Gastroesophageal sphincter (tissue), 4 donors: Measurements from ENCODE around the gene LCE6A. TPM values are rescaled to one million over a fixed set of nuclear protein-coding genes. Genes with fewer than 3 reads are reported as not detected.
A peak's percentile ranks its signal among the peaks of the same experiment; 100 is the strongest.

Experiments used
- ATAC-seq: fragments of 150-250 bp; one replicate; pipeline ENCODE4 v1.9.1; 2016; ENCODE audit warnings: mild to moderate bottlenecking, moderate library complexity
- H3K27ac ChIP-seq, 4 donors: fragments of 200-600 bp; sonication (generic) in 3 of 4; 1 replicate in 3 of 4; 2 replicates in 1 of 4; pipeline ENCODE4 v1.5.1; 2016 to 2019
- H3K27me3 ChIP-seq: fragments of 200-600 bp; sonication (generic); one replicate; pipeline ENCODE4 v1.5.1; 2019
- H3K36me3 ChIP-seq, 2 donors: fragments of 200-600 bp; sonication (generic); one replicate each; pipeline ENCODE4 v1.5.1; 2019; ENCODE audit warnings: control low read depth in 1 of 2
- H3K4me1 ChIP-seq, 3 donors: fragments of 200-600 bp; sonication (generic); 1 replicate in 2 of 3; 2 replicates in 1 of 3; pipeline ENCODE4 v1.5.1; 2016 to 2019; ENCODE audit warnings: control low read depth in 2 of 3
- H3K4me3 ChIP-seq, 2 donors: fragments of 200-600 bp; sonication (generic); one replicate each; pipeline ENCODE4 v1.5.1; 2019; ENCODE audit warnings: mild to moderate bottlenecking in 1 of 2, moderate library complexity in 1 of 2
- H3K9me3 ChIP-seq, 3 donors: fragments of 200-600 bp; sonication (generic); one replicate each; pipeline ENCODE4 v1.5.1; 2017 to 2019; ENCODE audit warnings: control low read depth in 2 of 3
- CTCF ChIP-seq, 4 experiments: fragments of 200-600 bp in 2 of 4; fragments of 450-650 bp in 2 of 4; sonication (generic) in 1 of 4; IDR thresholded peaks; one replicate each; pipeline ENCODE4 v1.5.1; 2017 to 2019; ENCODE audit warnings: antibody characterized with exemption in 4 of 4, mild to moderate bottlenecking in 2 of 4, moderate library complexity in 2 of 4
- EP300 ChIP-seq: sonication (generic); formaldehyde crosslinking; IDR thresholded peaks from one replicate; pipeline ENCODE4 v1.6.1; 2017; ENCODE audit warnings: antibody characterized with exemption, mild to moderate bottlenecking
- POLR2A ChIP-seq, 2 donors: fragments of 450-650 bp; IDR thresholded peaks; one replicate each; pipeline ENCODE4 v1.6.1; 2017; ENCODE audit warnings: antibody characterized with exemption in 2 of 2, mild to moderate bottlenecking in 2 of 2, moderate library complexity in 1 of 2
- POLR2AphosphoS5 ChIP-seq: sonication (generic); formaldehyde crosslinking; IDR thresholded peaks from one replicate; pipeline ENCODE4 v1.6.1; 2017; ENCODE audit warnings: antibody characterized with exemption
- WGBS, 2 donors: methylation state at CpG; one replicate each; pipeline ENCODE4 v1.1.5; 2018; ENCODE audit warnings: low coverage in 1 of 2; 5-methylcytosine and 5-hydroxymethylcytosine counted together
- total RNA-seq, 4 donors: library from RNA; depleted of rRNA; stranded (reverse); fragments of >200 nt; gene quantifications; one replicate each; pipeline ENCODE4 v1.1.0, GENCODE V29; 2016

Gene LCE6A
- total RNA-seq, 4 donors from 2014 or later, result not detected

- Histone ChIP-seq H3K4me3 (no peak overlapping the region), H3K27ac (no peak overlapping the region), H3K4me1 (no peaks in the 10 kb centered on the region), H3K9me3 (no peaks in the 10 kb centered on the region), H3K36me3 (no peaks in the 10 kb centered on the region), H3K27me3 (no peaks in the 10 kb centered on the region)
- ATAC-seq, result no peak
- WGBS, 2 donors, result 40 to 46% methylated on average over 1 to 5 of the region's 17 CpGs
- TF ChIP-seq POLR2AphosphoS5, result no peak
- TF ChIP-seq CTCF (IDR thresholded peaks at IDR 0.05), result peak in 2 of 4 experiments; percentile 49 to 63
Measured at GRCh38 chr1:152870831-152871730, 28.4 kb downstream of the LCE6A start.

GRCh38 chr1:152871731-152872126, 29.1 kb downstream of the LCE6A start:
- TF ChIP-seq CTCF (IDR thresholded peaks at IDR 0.05), result no peak
- TF ChIP-seq POLR2AphosphoS5, result no peak
- no peak for TF ChIP-seq EP300
- TF ChIP-seq POLR2A (IDR thresholded peaks at IDR 0.05), result no peak
- H3K9me3 ChIP-seq, result no peaks in the 10 kb centered on the region
- 79 to 90% methylated on average over 3 to 4 of the region's 6 CpGs for WGBS, 2 donors

GRCh38 chr1:152873495-152873894, 30.8 kb downstream of the LCE6A start:
- Histone ChIP-seq H3K9me3 (no peaks in the 10 kb centered on the region), H3K27me3 (no peaks in the 10 kb centered on the region), H3K4me3 (no peak overlapping the region), H3K27ac (no peak overlapping the region), H3K36me3 (no peaks in the 10 kb centered on the region), H3K4me1 (no peaks in the 10 kb centered on the region)
- TF ChIP-seq CTCF (IDR thresholded peaks at IDR 0.05) (no peak), POLR2AphosphoS5 (no peak), EP300 (no peak), POLR2A (IDR thresholded peaks at IDR 0.05) (no peak)
- no peak for ATAC-seq

More at GRCh38 chr1:152871731-152872126, 29.1 kb downstream of the LCE6A start:
- Histone ChIP-seq H3K27me3 (no peaks in the 10 kb centered on the region), H3K4me1 (no peaks in the 10 kb centered on the region), H3K27ac (no peak overlapping the region), H3K4me3 (no peak overlapping the region), H3K36me3 (no peaks in the 10 kb centered on the region)
- ATAC-seq, result no peak

- H3K27ac ChIP-seq, result no peak overlapping the region
- no peak for ATAC-seq
- no peaks in the 10 kb centered on the region for H3K4me1 ChIP-seq
- WGBS, 2 donors, result 90 to 100% methylated on average over 1 of the region's 1 CpG
- H3K36me3 ChIP-seq, result no peaks in the 10 kb centered on the region
- H3K9me3 ChIP-seq, result no peaks in the 10 kb centered on the region
- TF ChIP-seq EP300 (no peak), POLR2AphosphoS5 (no peak), POLR2A (IDR thresholded peaks at IDR 0.05) (no peak), CTCF (IDR thresholded peaks at IDR 0.05) (no peak)
- no peak overlapping the region for H3K4me3 ChIP-seq
- no peaks in the 10 kb centered on the region for H3K27me3 ChIP-seq
Measured at GRCh38 chr1:152876827-152877226, 34.2 kb downstream of the LCE6A start.

- no peaks in the 10 kb centered on the region for H3K4me1 ChIP-seq
- WGBS, 2 donors, result 0 to 14% methylated on average over 1 of the region's 1 CpG
- H3K9me3 ChIP-seq, result no peaks in the 10 kb centered on the region
- no peak for TF ChIP-seq CTCF (IDR thresholded peaks at IDR 0.05)
- H3K27me3 ChIP-seq, result no peaks in the 10 kb centered on the region
- no peaks in the 10 kb centered on the region for H3K36me3 ChIP-seq
- H3K27ac ChIP-seq, result no peak within 1 kb of the TSS
- no peak within 1 kb of the TSS for H3K4me3 ChIP-seq
- ATAC-seq, result no peak
Measured at GRCh38 chr1:152878042-152878441, 35.4 kb downstream of the LCE6A start, which contains the start of gene SMCP. TSS of gene SMCP (plus strand) at chr1:152878322. CDS start at chr1:152884423, 6,101 bp downstream.
